Neural crest cell (in vitro differentiated cells): ENCODE measurements around the gene PPP1R8. TPM values are rescaled to one million over a fixed set of nuclear protein-coding genes. Genes with fewer than 3 reads are reported as not detected.

Source experiments
- DNase-seq: peaks from one replicate; pipeline ENCODE4 v3.0.0; 2021; ENCODE audit warnings: low read depth, mixed read lengths, low spot score
- H3K27ac Mint-ChIP-seq: one replicate; pipeline ENCODE4 v1.8.0; 2021; ENCODE audit warnings: mild to moderate bottlenecking, mixed read lengths; ENCODE audit not compliant: unreplicated experiment
- H3K27me3 Mint-ChIP-seq: 2 replicates; pipeline ENCODE4 v1.8.0; 2021; ENCODE audit warnings: low read depth, mild to moderate bottlenecking, mixed read lengths
- H3K36me3 Mint-ChIP-seq: 2 replicates; pipeline ENCODE4 v1.8.0; 2021; ENCODE audit warnings: low read depth, mild to moderate bottlenecking, mixed read lengths
- H3K4me1 Mint-ChIP-seq: 2 replicates; pipeline ENCODE4 v1.8.0; 2021; ENCODE audit warnings: mixed read lengths
- H3K4me3 Mint-ChIP-seq: one replicate; pipeline ENCODE4 v1.8.0; 2021; ENCODE audit warnings: mild to moderate bottlenecking, mixed read lengths
- H3K9me3 Mint-ChIP-seq: 2 replicates; pipeline ENCODE4 v1.8.0; 2021; ENCODE audit warnings: mixed read lengths
- CTCF ChIP-seq: fragments of 200-600 bp; sonication (generic); conservative IDR thresholded peaks from 2 replicates; pipeline ENCODE4 v1.5.0; 2021; ENCODE audit warnings: antibody characterized with exemption, mild to moderate bottlenecking
- total RNA-seq: library from RNA; stranded (reverse); gene quantifications from 2 replicates; pipeline ENCODE4 v1.2.1, GENCODE V29; 2021

The PPP1R8 gene
- total RNA-seq, 1 donor from 2014 or later = 66.1 TPM

GRCh38 chr1:27809883-27810282 lies 20.7 kb upstream of the PPP1R8 start:
- TF ChIP-seq CTCF = no peak
- no peaks in the 10 kb centered on the region for H3K9me3 Mint-ChIP-seq
- no peaks in the 10 kb centered on the region for H3K4me1 Mint-ChIP-seq
- H3K27me3 Mint-ChIP-seq = no peaks in the 10 kb centered on the region
- no peak for DNase-seq
- H3K27ac Mint-ChIP-seq = no peak overlapping the region
- no peak overlapping the region for H3K4me3 Mint-ChIP-seq
- H3K36me3 Mint-ChIP-seq = no peaks in the 10 kb centered on the region

- Mint-ChIP-seq H3K4me3 (no peak overlapping the region), H3K27ac (no peak overlapping the region), H3K4me1 (no peaks in the 10 kb centered on the region), H3K9me3 (no peaks in the 10 kb centered on the region), H3K27me3 (no peaks in the 10 kb centered on the region), H3K36me3 (no peaks in the 10 kb centered on the region)
- TF ChIP-seq CTCF = no peak
- no peak for DNase-seq
Measured at GRCh38 chr1:27811741-27812500, 18.7 kb upstream of the PPP1R8 start.

DNA sequence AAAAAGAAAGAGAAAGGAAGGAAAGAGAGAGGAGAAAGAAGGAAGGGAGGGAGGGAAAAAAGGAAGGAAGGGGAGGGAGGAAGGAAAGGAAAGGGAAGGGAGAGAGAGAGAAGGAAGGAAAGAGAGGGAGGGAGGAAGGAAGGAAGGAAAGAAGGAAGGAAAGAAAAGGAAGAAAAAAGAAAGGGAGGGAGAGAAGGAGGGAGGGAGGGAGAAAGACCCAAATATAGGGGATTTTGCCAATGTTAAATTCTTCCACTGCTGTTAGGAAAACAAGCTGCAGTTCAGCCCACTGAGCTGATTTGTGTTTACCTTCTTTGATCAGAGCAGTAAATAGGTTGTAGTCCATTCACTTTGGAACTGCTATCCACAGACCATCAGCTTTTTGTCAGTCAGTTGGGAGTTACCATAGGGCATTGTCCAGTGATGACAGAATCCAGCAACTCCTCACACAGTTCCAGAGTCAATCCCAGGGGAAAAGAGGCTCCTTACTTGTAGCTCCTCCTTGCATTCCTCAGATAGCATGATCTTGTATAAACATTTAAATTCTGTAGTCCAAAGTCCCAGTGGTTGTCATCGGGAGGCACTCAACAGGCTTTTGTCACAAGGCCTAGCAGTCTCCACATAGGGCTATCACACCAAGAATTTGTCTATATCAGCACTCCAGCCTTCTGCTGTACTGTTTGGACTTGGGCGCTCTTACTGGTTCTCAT lies 13.5 kb upstream of the PPP1R8 start:
- no peak overlapping the region for H3K27ac Mint-ChIP-seq
- no peak overlapping the region for H3K4me3 Mint-ChIP-seq

GRCh38 chr1:27821761-27822315 lies 8.7 kb upstream of the PPP1R8 start:
- H3K9me3 Mint-ChIP-seq = no peaks in the 10 kb centered on the region
- no peak for DNase-seq
- no peaks in the 10 kb centered on the region for H3K36me3 Mint-ChIP-seq
- TF ChIP-seq CTCF = no peak
- no peaks in the 10 kb centered on the region for H3K4me1 Mint-ChIP-seq
- H3K4me3 Mint-ChIP-seq = no peak overlapping the region
- no peaks in the 10 kb centered on the region for H3K27me3 Mint-ChIP-seq
- H3K27ac Mint-ChIP-seq = no peak overlapping the region

More for the DNA sequence above, 13.5 kb upstream of the PPP1R8 start:
- DNase-seq = no peak
- no peak for TF ChIP-seq CTCF
- Mint-ChIP-seq H3K36me3 (no peaks in the 10 kb centered on the region), H3K4me1 (no peaks in the 10 kb centered on the region), H3K27me3 (no peaks in the 10 kb centered on the region), H3K9me3 (no peaks in the 10 kb centered on the region)

- Mint-ChIP-seq H3K4me3 (no peak overlapping the region), H3K4me1 (no peaks in the 10 kb centered on the region)
Measured at GRCh38 chr1:27823784-27824183, 6.8 kb upstream of the PPP1R8 start.

More at GRCh38 chr1:27823784-27824183, 6.8 kb upstream of the PPP1R8 start:
- TF ChIP-seq CTCF = no peak
- Mint-ChIP-seq H3K27me3 (no peaks in the 10 kb centered on the region), H3K27ac (no peak overlapping the region), H3K9me3 (no peaks in the 10 kb centered on the region), H3K36me3 (no peaks in the 10 kb centered on the region)
- DNase-seq = no peak
